Omental fat pad (tissue), 4 donors: ENCODE data around the gene CHST13. TPM values are rescaled to one million over a fixed set of nuclear protein-coding genes. Genes with fewer than 3 reads are reported as not detected.
A peak's percentile ranks its signal among the peaks of the same experiment; 100 is the strongest.

Experiments
- ATAC-seq: fragments of 150-250 bp; one replicate; pipeline ENCODE4 v1.9.1; 2016; ENCODE audit warnings: mild to moderate bottlenecking, moderate library complexity; ENCODE audit not compliant: low FRiP score
- DNase-seq: peaks from one replicate; pipeline ENCODE4 v3.0.0-alpha.2; 2019; ENCODE audit warnings: low spot score
- total RNA-seq, 4 donors: library from RNA; depleted of rRNA; stranded (reverse); fragments of >200 nt; gene quantifications; one replicate each; pipeline ENCODE4 v1.1.0, GENCODE V29; 2016
- TF ChIP-seq, protein P1 (sequence below), 3 donors: fragments of 450-650 bp; IDR thresholded peaks; one replicate each; pipeline ENCODE4 v1.5.1; 2016 to 2017; ENCODE audit warnings: antibody characterized with exemption in 3 of 3, mild to moderate bottlenecking in 3 of 3, moderate library complexity in 2 of 3

CHST13 gene
- total RNA-seq, 4 donors from 2014 or later = 0.46 to 2.3 (median 1.7) TPM; not detected in 1

DNA sequence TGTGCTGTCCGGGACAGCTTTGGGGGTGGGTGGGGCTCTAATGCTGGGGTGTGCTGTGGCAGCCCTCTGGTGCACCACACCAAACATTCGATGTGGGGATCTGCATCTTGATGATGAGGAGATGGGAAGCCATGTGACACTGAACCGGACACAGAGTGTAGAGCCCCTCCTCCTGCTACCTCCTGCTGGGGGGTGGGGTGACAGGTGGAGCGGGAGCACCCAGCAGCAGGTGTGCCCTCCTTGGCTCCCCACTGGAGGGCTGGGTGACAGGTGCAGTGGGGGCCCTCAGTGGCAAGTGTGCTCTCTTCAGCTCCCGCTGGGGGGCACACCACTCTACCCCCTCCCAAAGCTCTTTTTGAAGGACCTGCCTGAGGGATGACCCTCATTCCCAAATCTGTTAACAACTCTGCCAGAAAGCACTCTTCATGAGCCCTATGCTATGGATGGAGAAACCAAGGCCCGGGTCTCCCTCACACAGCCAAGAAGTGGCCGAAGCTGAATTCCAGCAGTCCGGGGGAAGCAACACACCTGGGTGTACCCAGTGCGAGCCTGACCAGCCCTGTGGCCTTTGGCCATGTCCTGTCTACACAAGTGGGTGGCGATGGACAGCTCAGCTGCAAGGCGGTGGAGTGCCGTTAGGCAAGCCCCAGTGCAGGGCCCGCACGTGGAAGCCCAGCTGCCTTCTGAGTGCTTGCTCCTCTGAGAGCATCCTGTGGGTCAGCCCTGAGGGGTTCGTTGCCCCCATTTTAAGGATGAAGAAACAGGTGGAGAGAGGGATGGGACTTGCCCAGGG lies 5.8 kb upstream of the CHST13 start:
- ATAC-seq (no peak), DNase-seq (no peak)
- TF ChIP-seq, protein P1, sequence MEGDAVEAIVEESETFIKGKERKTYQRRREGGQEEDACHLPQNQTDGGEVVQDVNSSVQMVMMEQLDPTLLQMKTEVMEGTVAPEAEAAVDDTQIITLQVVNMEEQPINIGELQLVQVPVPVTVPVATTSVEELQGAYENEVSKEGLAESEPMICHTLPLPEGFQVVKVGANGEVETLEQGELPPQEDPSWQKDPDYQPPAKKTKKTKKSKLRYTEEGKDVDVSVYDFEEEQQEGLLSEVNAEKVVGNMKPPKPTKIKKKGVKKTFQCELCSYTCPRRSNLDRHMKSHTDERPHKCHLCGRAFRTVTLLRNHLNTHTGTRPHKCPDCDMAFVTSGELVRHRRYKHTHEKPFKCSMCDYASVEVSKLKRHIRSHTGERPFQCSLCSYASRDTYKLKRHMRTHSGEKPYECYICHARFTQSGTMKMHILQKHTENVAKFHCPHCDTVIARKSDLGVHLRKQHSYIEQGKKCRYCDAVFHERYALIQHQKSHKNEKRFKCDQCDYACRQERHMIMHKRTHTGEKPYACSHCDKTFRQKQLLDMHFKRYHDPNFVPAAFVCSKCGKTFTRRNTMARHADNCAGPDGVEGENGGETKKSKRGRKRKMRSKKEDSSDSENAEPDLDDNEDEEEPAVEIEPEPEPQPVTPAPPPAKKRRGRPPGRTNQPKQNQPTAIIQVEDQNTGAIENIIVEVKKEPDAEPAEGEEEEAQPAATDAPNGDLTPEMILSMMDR (IDR thresholded peaks at IDR 0.05) = no peak

GRCh38 chr3:126518779-126519177 lies 5.2 kb upstream of the CHST13 start:
- TF ChIP-seq, protein P1 (IDR thresholded peaks at IDR 0.05) = no peak
- ATAC-seq = no peak
- DNase-seq = no peak

- DNase-seq (no peak), ATAC-seq (no peak)
- TF ChIP-seq, protein P1 (IDR thresholded peaks at IDR 0.05) = no peak
These were observed 4.2 kb upstream of the CHST13 start for GRCh38 chr3:126519506-126520455.

DNA sequence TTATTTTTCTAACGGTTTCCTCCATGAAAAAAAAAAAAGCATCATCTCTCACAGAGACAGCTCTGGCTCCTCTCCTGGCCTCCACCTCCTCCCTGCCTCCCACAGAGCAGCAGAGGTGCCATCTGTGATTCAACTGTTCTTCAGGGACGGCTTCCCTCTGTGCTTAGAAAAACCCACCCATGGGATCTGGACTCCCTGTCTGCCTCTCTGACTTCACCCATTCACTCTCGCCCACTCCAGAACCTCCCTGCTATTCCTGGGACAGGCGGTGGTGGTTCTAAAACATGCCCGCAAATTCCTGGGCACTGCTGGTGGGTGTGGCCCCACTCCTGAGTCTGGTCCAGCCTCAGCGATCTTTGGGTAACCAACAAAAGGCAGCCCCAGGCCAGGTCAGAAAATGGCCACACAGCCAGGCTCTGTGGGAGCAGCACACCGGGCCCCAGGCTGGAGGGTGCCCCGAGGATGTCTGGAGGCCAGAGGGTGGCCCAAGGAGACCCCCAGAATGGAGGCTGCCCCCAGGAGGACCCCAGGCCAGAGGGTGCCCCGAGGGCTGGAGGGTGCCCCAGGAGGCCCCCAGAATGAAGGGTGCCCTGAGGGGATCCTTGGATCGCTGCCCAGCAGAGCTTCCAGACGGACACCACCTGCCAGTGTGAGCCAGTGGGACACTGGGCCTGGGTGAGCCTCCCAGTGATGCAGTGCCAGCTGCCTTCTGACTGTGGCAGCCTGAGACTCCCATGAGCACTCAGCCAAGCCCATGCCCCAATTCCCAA lies 2.6 kb upstream of the CHST13 start:
- ATAC-seq (no peak), DNase-seq (no peak)
- TF ChIP-seq, protein P1 (IDR thresholded peaks at IDR 0.05) = no peak

GRCh38 chr3:126522363-126522788 lies 1.6 kb upstream of the CHST13 start:
- no peak for ATAC-seq

GRCh38 chr3:126524429-126524988 lies 554 bp downstream of the CHST13 start:
- ATAC-seq (no peak), DNase-seq (no peak)
- TF ChIP-seq, protein P1 (IDR thresholded peaks at IDR 0.05) = no peak

More at GRCh38 chr3:126522363-126522788, 1.6 kb upstream of the CHST13 start:
- peak; percentile 42 for DNase-seq
- TF ChIP-seq, protein P1 (IDR thresholded peaks at IDR 0.05) = peak in 2 of 3 donors; percentile 66 to 72
